Uterus (tissue), 4 donors: Measurements from ENCODE around the gene SERGEF. TPM values are rescaled to one million over a fixed set of nuclear protein-coding genes. Genes with fewer than 3 reads are reported as not detected.

Experiments used
- DNase-seq, 2 donors: peaks; one replicate each; pipeline ENCODE4 v3.0.0-alpha.2; 2019 to 2020
- H3K27ac ChIP-seq, 2 donors: fragments of 200-600 bp; sonication (generic); 1 replicate in 1 of 2; 2 replicates in 1 of 2; pipeline ENCODE4 v1.5.1; 2016 to 2018
- H3K27me3 ChIP-seq, 2 donors: fragments of 200-600 bp; sonication (generic); one replicate each; pipeline ENCODE4 v1.5.1; 2018 to 2019; ENCODE audit warnings: control low read depth in 1 of 2
- H3K36me3 ChIP-seq, 2 donors: fragments of 200-600 bp; sonication (generic); one replicate each; pipeline ENCODE4 v1.5.1; 2019; ENCODE audit warnings: control low read depth in 1 of 2
- H3K4me1 ChIP-seq, 2 donors: fragments of 200-600 bp; sonication (generic); one replicate each; pipeline ENCODE4 v1.5.1; 2018 to 2019; ENCODE audit warnings: control low read depth in 1 of 2
- H3K4me3 ChIP-seq, 2 donors: fragments of 200-600 bp; sonication (generic); 1 replicate in 1 of 2; 2 replicates in 1 of 2; pipeline ENCODE4 v1.5.1; 2018 to 2019; ENCODE audit warnings: mild to moderate bottlenecking in 1 of 2
- H3K9me3 ChIP-seq, 2 donors: fragments of 200-600 bp; sonication (generic); one replicate each; pipeline ENCODE4 v1.5.1; 2019; ENCODE audit warnings: control low read depth in 1 of 2
- POLR2A ChIP-seq, 2 donors: fragments of 450-650 bp; IDR thresholded peaks; one replicate each; pipeline ENCODE4 v1.6.1; 2016; ENCODE audit warnings: antibody characterized with exemption in 2 of 2, mild to moderate bottlenecking in 1 of 2, moderate library complexity in 1 of 2
- intact Hi-C: fragments of 100-400 bp; cut with DNase I; formaldehyde crosslinking; loops from one replicate; pipeline ENCODE4 v1.15.1; 2023; ENCODE audit warnings: low total_unique reads
- total RNA-seq, 4 donors: library from RNA; depleted of rRNA in 3 of 4; stranded (reverse); fragments of >200 nt in 3 of 4; gene quantifications; one replicate each; pipeline versions ENCODE4 v1.1.0 to v1.2.4, GENCODE V29; 2014 to 2023
- TF ChIP-seq, protein P1 (sequence below), 4 experiments: fragments of 200-600 bp in 2 of 4; fragments of 450-650 bp in 2 of 4; sonication (generic) in 2 of 4; IDR thresholded peaks; one replicate each; pipeline ENCODE4 v1.5.1; 2016 to 2019; ENCODE audit warnings: antibody characterized with exemption in 4 of 4, mild to moderate bottlenecking in 2 of 4, moderate library complexity in 1 of 4
- donor health status: DM: yes; HTN: yes; CAD: no.

The SERGEF gene
- total RNA-seq, 4 donors from 2014 or later: 12.6 to 64.4 (median 43.7) TPM

DNA sequence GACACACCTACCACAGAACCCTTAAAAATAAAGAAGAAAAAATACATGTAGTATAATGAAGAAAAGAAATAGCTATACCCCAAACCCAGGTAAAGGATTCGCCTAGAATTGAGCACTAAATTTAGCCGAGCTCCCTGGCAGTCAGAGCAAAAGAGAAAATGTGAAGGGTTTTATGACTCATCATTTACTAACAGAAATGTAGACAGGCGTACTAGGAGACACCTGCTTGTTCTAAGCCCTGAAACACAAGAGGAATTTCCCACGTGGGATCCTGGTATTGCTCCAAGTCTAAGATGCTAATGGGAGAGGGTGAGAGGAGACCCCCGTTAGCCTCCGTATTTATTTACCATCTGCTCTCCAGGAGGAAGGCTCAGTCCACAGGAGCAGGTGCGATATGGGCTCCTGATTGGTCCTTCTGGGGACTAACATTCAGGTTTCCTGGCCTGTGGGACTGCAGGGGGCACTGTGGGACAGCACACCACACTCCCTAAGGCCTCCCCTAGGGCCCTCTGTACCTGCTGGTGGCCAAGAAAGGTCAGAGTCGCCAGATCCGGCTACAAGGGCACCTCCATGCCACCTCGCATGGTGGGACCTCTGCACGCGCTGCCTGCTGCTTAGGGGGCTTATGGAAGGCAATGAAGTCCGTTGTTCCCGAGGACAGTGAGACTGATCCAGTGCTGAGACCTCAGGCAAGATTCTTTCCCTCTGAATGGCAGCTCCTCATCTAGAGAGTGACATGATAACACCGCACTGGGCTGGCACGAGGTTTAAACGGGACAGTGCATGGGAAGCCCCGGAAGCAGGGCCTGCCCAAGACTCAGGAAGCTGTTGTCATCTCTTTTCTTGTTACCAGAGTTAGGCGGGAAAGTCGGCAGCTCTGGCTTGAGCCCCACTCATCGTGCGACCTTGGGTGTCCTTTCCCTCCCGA, 252.5 kb downstream of the SERGEF start:
- Histone ChIP-seq H3K27ac (no peak overlapping the region), H3K27me3 (no peaks in the 10 kb centered on the region), H3K9me3 (no peaks in the 10 kb centered on the region), H3K36me3 (no peaks in the 10 kb centered on the region), H3K4me3 (no peak overlapping the region), H3K4me1 (no peaks in the 10 kb centered on the region)
- TF ChIP-seq, protein P1, sequence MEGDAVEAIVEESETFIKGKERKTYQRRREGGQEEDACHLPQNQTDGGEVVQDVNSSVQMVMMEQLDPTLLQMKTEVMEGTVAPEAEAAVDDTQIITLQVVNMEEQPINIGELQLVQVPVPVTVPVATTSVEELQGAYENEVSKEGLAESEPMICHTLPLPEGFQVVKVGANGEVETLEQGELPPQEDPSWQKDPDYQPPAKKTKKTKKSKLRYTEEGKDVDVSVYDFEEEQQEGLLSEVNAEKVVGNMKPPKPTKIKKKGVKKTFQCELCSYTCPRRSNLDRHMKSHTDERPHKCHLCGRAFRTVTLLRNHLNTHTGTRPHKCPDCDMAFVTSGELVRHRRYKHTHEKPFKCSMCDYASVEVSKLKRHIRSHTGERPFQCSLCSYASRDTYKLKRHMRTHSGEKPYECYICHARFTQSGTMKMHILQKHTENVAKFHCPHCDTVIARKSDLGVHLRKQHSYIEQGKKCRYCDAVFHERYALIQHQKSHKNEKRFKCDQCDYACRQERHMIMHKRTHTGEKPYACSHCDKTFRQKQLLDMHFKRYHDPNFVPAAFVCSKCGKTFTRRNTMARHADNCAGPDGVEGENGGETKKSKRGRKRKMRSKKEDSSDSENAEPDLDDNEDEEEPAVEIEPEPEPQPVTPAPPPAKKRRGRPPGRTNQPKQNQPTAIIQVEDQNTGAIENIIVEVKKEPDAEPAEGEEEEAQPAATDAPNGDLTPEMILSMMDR (IDR thresholded peaks at IDR 0.05): peak; percentile 7 to 52 (median 36)
- no peak for TF ChIP-seq POLR2A (IDR thresholded peaks at IDR 0.05)
- intact Hi-C loops: no loop called here
- peak in 1 of 2 donors; percentile 21 for DNase-seq

DNA sequence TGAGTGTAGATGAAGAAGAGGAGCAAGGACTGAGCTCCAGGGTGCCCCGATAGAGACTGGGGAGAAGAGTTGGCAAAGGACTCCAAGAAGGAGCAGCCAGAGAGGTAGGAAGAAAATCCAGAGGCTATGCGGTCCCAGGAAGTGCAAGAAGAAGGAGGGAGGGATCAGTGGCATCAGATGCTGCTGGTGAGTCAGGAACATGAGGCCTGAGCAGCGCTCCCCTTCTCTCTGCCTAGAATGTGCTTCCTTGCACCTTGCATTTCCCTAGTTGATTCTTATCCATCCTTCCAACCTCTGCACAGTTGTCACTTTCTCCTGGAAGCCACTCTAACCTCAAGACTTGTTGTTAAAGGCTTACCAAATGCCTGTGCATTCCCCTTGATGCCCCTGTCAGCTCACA, 257.0 kb downstream of the SERGEF start:
- no peaks in the 10 kb centered on the region for H3K27me3 ChIP-seq
- intact Hi-C loops: no loop called here
- no peaks in the 10 kb centered on the region for H3K9me3 ChIP-seq
- no peak for DNase-seq
- no peak overlapping the region for H3K4me3 ChIP-seq
- H3K4me1 ChIP-seq: no peaks in the 10 kb centered on the region
- no peak overlapping the region for H3K27ac ChIP-seq
- TF ChIP-seq, protein P1 (IDR thresholded peaks at IDR 0.05): no peak
- no peaks in the 10 kb centered on the region for H3K36me3 ChIP-seq

DNA sequence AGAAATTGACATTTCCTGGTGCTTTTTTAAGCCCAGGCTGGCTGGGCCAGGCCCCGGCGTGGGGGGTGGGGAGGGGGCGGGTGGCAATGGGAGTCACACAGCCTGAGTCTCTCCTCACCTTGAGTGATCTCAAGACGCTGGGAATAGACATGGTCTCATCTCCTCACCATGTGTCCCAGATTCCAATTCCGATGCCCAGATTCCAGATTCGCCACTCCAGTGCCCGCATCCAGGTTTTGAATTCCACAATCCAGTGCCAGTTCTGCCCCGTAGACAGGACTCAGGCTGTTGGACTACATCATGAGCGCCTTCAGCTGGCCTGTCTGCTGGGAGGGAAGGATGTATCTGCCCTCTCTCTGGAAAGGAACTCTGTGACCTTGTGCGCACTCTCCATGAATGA, 259.2 kb downstream of the SERGEF start:
- DNase-seq: no peak
- no peaks in the 10 kb centered on the region for H3K4me1 ChIP-seq

DNA sequence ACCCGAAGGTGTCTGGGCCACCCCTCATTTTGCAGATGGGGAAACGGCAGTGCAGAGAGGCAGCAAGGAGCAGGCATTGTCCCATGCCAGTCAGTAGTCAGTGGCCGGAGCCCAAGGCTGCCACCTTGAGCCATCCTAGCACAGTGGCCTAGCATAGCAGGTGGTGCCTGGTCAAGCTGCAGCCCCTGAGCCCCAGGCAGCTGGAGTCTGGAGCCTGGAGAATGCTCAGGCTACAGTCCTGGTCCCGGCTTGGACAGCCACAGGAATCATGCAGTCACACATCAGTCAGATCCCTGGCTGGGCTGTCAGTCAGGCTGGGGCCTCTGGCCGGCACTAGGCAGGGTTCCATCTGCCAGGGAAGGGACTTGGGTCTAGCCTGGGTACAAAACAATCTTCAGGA, 259.7 kb downstream of the SERGEF start:
- intact Hi-C loops: no loop called here
- Histone ChIP-seq H3K27me3 (no peaks in the 10 kb centered on the region), H3K4me1 (no peaks in the 10 kb centered on the region), H3K36me3 (no peaks in the 10 kb centered on the region), H3K9me3 (no peaks in the 10 kb centered on the region), H3K4me3 (no peak overlapping the region), H3K27ac (no peak overlapping the region)
- no peak for DNase-seq
- TF ChIP-seq, protein P1 (IDR thresholded peaks at IDR 0.05): no peak
- TF ChIP-seq POLR2A (IDR thresholded peaks at IDR 0.05): no peak

More for the DNA sequence above, 259.2 kb downstream of the SERGEF start:
- Histone ChIP-seq H3K9me3 (no peaks in the 10 kb centered on the region), H3K27me3 (no peaks in the 10 kb centered on the region), H3K4me3 (no peak overlapping the region), H3K27ac (no peak overlapping the region), H3K36me3 (no peaks in the 10 kb centered on the region)
- TF ChIP-seq, protein P1 (IDR thresholded peaks at IDR 0.05): no peak
- no peak for TF ChIP-seq POLR2A (IDR thresholded peaks at IDR 0.05)
- intact Hi-C loops: no loop called here

DNA sequence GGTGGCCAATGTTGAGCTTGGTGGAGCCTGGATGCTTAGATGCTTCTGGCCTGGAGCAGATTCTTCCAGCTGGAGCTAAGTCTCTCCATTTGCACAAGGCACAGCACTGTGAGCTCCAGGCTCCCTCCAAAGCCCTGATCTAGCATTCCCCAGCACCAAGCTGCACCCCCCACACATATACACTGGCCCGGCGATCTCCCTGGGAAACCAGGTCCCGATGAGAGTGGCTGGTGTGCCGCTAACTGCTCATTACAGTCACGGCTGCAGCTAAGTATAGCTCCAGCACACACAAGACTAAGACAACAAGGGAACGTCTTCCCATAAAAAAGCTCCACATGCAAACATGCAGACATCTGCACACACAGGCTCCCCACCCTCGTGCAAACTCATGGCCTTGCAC, 260.7 kb downstream of the SERGEF start:
- intact Hi-C loops: no loop called here
- Histone ChIP-seq H3K36me3 (no peaks in the 10 kb centered on the region), H3K27ac (no peak overlapping the region), H3K4me3 (no peak overlapping the region), H3K27me3 (no peaks in the 10 kb centered on the region), H3K4me1 (no peaks in the 10 kb centered on the region), H3K9me3 (no peaks in the 10 kb centered on the region)
- no peak for TF ChIP-seq POLR2A (IDR thresholded peaks at IDR 0.05)
- TF ChIP-seq, protein P1 (IDR thresholded peaks at IDR 0.05): no peak
- no peak for DNase-seq
